ENCODE results near the gene CEP41.

GRCh38 chr7:130345725-130346124 lies 95.1 kb downstream of the CEP41 start:
- no peak for TF ChIP-seq CTCF (IDR thresholded peaks at IDR 0.05)
- no peak for TF ChIP-seq POLR2A (IDR thresholded peaks at IDR 0.05)

All from body of pancreas (tissue), 4 donors.